Progenitor cell of endocrine pancreas (in vitro differentiated cells): ENCODE data around the gene HERPUD2. TPM values are rescaled to one million over a fixed set of nuclear protein-coding genes. Genes with fewer than 3 reads are reported as not detected.

ENCODE experiments used
- DNase-seq: peaks from one replicate; pipeline ENCODE4 v3.0.0; 2021; ENCODE audit warnings: low spot score; ENCODE audit not compliant: unreplicated experiment
- H3K27ac Mint-ChIP-seq: 2 replicates; pipeline ENCODE4 v1.8.0; 2021; ENCODE audit warnings: mild to moderate bottlenecking, moderate library complexity, mixed read lengths
- H3K27me3 Mint-ChIP-seq: 2 replicates; pipeline ENCODE4 v1.8.0; 2021; ENCODE audit warnings: mixed read lengths
- H3K36me3 Mint-ChIP-seq: 2 replicates; pipeline ENCODE4 v1.8.0; 2022; ENCODE audit warnings: mixed read lengths; ENCODE audit not compliant: insufficient read depth
- H3K4me1 Mint-ChIP-seq: 2 replicates; pipeline ENCODE4 v1.8.0; 2021; ENCODE audit warnings: low read depth, mixed read lengths
- H3K4me3 Mint-ChIP-seq: 2 replicates; pipeline ENCODE4 v1.8.0; 2021; ENCODE audit warnings: low read depth, mild to moderate bottlenecking, moderate library complexity, mixed read lengths
- H3K9me3 Mint-ChIP-seq: 2 replicates; pipeline ENCODE4 v1.8.0; 2021; ENCODE audit warnings: low read depth, mixed read lengths
- CTCF ChIP-seq: fragments of 200-600 bp; sonication (generic); IDR thresholded peaks from one replicate; pipeline ENCODE4 v1.5.0; 2021; ENCODE audit warnings: antibody characterized with exemption, mild to moderate bottlenecking; ENCODE audit not compliant: unreplicated experiment
- total RNA-seq: library from RNA; stranded (reverse); gene quantifications from 2 replicates; pipeline ENCODE4 v1.2.1, GENCODE V29; 2021

HERPUD2 gene
- total RNA-seq, 1 donor from 2014 or later: 39.1 TPM

- TF ChIP-seq CTCF: no peak
- no peak overlapping the region for H3K4me3 Mint-ChIP-seq
- H3K9me3 Mint-ChIP-seq: no peaks in the 10 kb centered on the region
- no peak for DNase-seq
- no peak overlapping the region for H3K27ac Mint-ChIP-seq
- no peaks in the 10 kb centered on the region for H3K36me3 Mint-ChIP-seq
- peaks cover 15% of the 10 kb centered on the region for H3K4me1 Mint-ChIP-seq
- no peaks in the 10 kb centered on the region for H3K27me3 Mint-ChIP-seq
These were observed 19.9 kb upstream of the HERPUD2 start for GRCh38 chr7:35714862-35715261.

- Mint-ChIP-seq H3K4me1 (peaks cover 15% of the 10 kb centered on the region), H3K4me3 (no peak overlapping the region), H3K27me3 (no peaks in the 10 kb centered on the region), H3K27ac (no peak overlapping the region), H3K36me3 (no peaks in the 10 kb centered on the region), H3K9me3 (no peaks in the 10 kb centered on the region)
- DNase-seq: no peak
- TF ChIP-seq CTCF: no peak
These were observed 19.5 kb upstream of the HERPUD2 start for GRCh38 chr7:35714407-35714806.

GRCh38 chr7:35712563-35713226 lies 17.8 kb upstream of the HERPUD2 start:
- TF ChIP-seq CTCF: no peak
- Mint-ChIP-seq H3K27ac (no peak overlapping the region), H3K36me3 (no peaks in the 10 kb centered on the region)

GRCh38 chr7:35707422-35707821 lies 12.5 kb upstream of the HERPUD2 start:
- no peaks in the 10 kb centered on the region for H3K27me3 Mint-ChIP-seq
- no peaks in the 10 kb centered on the region for H3K9me3 Mint-ChIP-seq
- no peak for TF ChIP-seq CTCF
- peaks cover 2% of the 10 kb centered on the region for H3K4me1 Mint-ChIP-seq
- no peak overlapping the region for H3K4me3 Mint-ChIP-seq
- no peak overlapping the region for H3K27ac Mint-ChIP-seq
- no peak for DNase-seq
- H3K36me3 Mint-ChIP-seq: no peaks in the 10 kb centered on the region

More at GRCh38 chr7:35712563-35713226, 17.8 kb upstream of the HERPUD2 start:
- Mint-ChIP-seq H3K9me3 (no peaks in the 10 kb centered on the region), H3K4me3 (no peak overlapping the region), H3K27me3 (no peaks in the 10 kb centered on the region), H3K4me1 (peaks cover 15% of the 10 kb centered on the region)
- no peak for DNase-seq

GRCh38 chr7:35705932-35706461 lies 11.1 kb upstream of the HERPUD2 start:
- no peaks in the 10 kb centered on the region for H3K9me3 Mint-ChIP-seq
- no peaks in the 10 kb centered on the region for H3K36me3 Mint-ChIP-seq
- peaks cover 2% of the 10 kb centered on the region for H3K4me1 Mint-ChIP-seq
- no peak overlapping the region for H3K27ac Mint-ChIP-seq
- no peaks in the 10 kb centered on the region for H3K27me3 Mint-ChIP-seq
- DNase-seq: no peak
- no peak for TF ChIP-seq CTCF
- no peak overlapping the region for H3K4me3 Mint-ChIP-seq
